HL-60 (cell line): ENCODE measurements around the gene PRDM7.

Source experiments
- DNase-seq, 2 experiments: peaks; one replicate each; pipeline ENCODE4 v3.0.0-alpha.2; 2010 to 2020; ENCODE audit warnings: low read depth in 1 of 2, low spot score in 1 of 2
- H3K27ac ChIP-seq: fragments of 250-450 bp; sonication (Bioruptor Pico); replicated peaks from 2 replicates; pipeline ENCODE4 v1.5.1; 2020; ENCODE audit warnings: mild to moderate bottlenecking, moderate library complexity
- H3K27me3 ChIP-seq: fragments of 250-450 bp; sonication (Bioruptor Pico); 2 replicates; pipeline ENCODE4 v1.5.1; 2021; ENCODE audit warnings: mild to moderate bottlenecking, moderate library complexity; ENCODE audit not compliant: insufficient read depth, poor library complexity, severe bottlenecking
- H3K4me3 ChIP-seq: replicated peaks from 2 replicates; pipeline ENCODE4 v1.5.1; 2011; ENCODE audit warnings: mild to moderate bottlenecking, control low read depth, low read length; ENCODE audit not compliant: insufficient read depth
- GABPA ChIP-seq: IDR thresholded peaks from 2 replicates; pipeline ENCODE4 v1.6.1; 2012; ENCODE audit warnings: low read depth
- POLR2AphosphoS5 ChIP-seq: IDR thresholded peaks from 2 replicates; pipeline ENCODE4 v1.6.1; 2012; ENCODE audit warnings: low read depth
- SPI1 ChIP-seq: IDR thresholded peaks from 2 replicates; pipeline ENCODE4 v1.6.1; 2012; ENCODE audit warnings: low read depth, mild to moderate bottlenecking, borderline replicate concordance
- TF ChIP-seq, protein P1 (sequence below): IDR thresholded peaks from one replicate; pipeline ENCODE4 v1.5.1; 2011; ENCODE audit warnings: low read length, control low read depth, inconsistent platforms; ENCODE audit not compliant: insufficient read depth
- TF ChIP-seq, protein P2 (sequence below): IDR thresholded peaks from 2 replicates; pipeline ENCODE4 v1.6.1; 2012; ENCODE audit warnings: low read depth; ENCODE audit not compliant: insufficient replicate concordance

PRDM7 gene

DNA sequence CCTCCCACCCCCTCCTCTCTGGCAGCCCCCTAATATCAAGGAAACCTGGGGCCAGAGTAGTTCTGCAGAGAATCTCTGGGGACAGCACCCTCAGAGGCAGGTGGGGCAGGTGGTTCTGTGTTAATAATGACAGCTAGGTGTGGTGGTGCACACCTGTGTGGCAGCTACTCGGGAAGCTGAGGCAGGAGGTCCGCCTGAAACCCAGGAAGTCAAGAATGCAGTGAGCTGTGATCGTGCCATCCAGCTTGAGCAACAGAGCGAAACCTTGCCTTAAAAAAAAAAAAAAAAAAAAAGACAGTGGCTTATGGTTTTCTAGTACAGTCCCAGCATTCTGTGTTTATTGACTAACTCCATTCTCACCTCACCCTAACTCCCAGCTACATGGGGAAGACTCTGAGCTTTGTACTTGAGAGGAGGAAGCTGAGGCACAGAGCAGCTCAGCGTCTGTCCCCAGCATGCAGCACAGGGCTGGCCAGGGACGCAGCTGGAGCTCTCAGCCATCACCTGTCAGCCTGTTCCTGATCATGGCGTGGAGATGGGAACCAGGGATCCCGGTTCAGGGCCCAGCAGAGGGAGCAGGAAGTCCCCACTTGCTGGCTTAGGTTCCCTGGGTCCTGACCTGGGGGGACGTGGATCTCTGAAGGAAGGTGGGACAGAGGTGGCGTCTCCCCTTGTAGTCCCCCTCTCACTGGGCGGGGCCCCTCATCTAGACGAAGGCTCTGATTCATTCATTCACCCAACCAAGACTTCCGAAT, 64.0 kb downstream of the PRDM7 start:
- Histone ChIP-seq H3K27me3 (no peaks in the 10 kb centered on the region), H3K4me3 (no peak overlapping the region), H3K27ac (no peak overlapping the region)
- no peak for DNase-seq
- TF ChIP-seq, protein P1, sequence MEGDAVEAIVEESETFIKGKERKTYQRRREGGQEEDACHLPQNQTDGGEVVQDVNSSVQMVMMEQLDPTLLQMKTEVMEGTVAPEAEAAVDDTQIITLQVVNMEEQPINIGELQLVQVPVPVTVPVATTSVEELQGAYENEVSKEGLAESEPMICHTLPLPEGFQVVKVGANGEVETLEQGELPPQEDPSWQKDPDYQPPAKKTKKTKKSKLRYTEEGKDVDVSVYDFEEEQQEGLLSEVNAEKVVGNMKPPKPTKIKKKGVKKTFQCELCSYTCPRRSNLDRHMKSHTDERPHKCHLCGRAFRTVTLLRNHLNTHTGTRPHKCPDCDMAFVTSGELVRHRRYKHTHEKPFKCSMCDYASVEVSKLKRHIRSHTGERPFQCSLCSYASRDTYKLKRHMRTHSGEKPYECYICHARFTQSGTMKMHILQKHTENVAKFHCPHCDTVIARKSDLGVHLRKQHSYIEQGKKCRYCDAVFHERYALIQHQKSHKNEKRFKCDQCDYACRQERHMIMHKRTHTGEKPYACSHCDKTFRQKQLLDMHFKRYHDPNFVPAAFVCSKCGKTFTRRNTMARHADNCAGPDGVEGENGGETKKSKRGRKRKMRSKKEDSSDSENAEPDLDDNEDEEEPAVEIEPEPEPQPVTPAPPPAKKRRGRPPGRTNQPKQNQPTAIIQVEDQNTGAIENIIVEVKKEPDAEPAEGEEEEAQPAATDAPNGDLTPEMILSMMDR = no peak
- TF ChIP-seq SPI1 = no peak
- TF ChIP-seq GABPA = no peak
- TF ChIP-seq, protein P2, sequence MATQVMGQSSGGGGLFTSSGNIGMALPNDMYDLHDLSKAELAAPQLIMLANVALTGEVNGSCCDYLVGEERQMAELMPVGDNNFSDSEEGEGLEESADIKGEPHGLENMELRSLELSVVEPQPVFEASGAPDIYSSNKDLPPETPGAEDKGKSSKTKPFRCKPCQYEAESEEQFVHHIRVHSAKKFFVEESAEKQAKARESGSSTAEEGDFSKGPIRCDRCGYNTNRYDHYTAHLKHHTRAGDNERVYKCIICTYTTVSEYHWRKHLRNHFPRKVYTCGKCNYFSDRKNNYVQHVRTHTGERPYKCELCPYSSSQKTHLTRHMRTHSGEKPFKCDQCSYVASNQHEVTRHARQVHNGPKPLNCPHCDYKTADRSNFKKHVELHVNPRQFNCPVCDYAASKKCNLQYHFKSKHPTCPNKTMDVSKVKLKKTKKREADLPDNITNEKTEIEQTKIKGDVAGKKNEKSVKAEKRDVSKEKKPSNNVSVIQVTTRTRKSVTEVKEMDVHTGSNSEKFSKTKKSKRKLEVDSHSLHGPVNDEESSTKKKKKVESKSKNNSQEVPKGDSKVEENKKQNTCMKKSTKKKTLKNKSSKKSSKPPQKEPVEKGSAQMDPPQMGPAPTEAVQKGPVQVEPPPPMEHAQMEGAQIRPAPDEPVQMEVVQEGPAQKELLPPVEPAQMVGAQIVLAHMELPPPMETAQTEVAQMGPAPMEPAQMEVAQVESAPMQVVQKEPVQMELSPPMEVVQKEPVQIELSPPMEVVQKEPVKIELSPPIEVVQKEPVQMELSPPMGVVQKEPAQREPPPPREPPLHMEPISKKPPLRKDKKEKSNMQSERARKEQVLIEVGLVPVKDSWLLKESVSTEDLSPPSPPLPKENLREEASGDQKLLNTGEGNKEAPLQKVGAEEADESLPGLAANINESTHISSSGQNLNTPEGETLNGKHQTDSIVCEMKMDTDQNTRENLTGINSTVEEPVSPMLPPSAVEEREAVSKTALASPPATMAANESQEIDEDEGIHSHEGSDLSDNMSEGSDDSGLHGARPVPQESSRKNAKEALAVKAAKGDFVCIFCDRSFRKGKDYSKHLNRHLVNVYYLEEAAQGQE = no peak
- TF ChIP-seq POLR2AphosphoS5 = no peak

DNA sequence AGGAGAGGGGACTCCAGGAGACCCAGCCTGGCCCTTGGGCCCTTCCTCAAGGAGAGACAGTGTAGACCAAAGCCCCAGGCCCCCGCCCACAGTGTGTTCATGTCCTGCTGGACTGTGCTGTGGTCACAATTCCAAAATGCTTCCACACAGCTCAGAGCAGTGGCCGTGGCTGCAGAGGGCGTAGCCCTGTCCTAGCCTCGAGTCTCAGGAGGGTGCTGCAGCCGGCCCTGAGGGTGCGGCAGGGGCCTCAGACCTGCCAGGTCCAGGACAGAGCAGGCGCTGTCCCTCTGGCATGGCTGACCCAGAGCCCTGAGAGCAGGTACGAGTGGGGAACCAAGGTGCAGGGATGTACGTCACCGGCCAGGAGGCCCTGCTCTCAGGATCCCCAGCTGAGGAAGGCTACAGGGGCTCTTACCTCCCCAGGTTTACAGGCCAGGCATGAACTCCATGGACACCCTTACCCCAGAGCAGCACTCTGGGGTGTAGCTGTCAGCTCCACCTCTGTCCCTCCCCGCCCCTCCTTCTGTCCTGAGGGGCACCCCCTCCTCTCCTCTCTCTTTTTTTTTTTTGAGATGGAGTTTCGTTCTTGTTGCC, 65.1 kb downstream of the PRDM7 start:
- no peak overlapping the region for H3K4me3 ChIP-seq
- TF ChIP-seq, protein P1 = no peak
- no peak for TF ChIP-seq GABPA
- TF ChIP-seq, protein P2 = no peak
- TF ChIP-seq POLR2AphosphoS5 = no peak
- TF ChIP-seq SPI1 = no peak
- no peaks in the 10 kb centered on the region for H3K27me3 ChIP-seq
- DNase-seq = no peak
- H3K27ac ChIP-seq = no peak overlapping the region

DNA sequence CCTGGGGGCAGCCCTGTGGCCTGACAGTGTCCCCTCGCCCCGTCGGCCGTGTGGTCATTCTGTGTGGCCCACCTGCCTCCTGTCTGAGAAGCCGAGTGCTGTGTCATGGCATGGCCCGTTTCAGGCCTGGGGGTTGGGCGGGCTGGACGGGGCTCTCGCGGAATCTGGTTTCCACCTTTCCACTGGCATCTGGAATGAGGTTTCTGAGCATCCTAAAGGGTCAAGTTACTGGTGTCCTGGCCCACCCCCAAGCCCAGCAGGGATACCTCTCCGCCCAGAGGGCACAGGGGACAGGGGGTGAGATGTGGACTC, 65.7 kb downstream of the PRDM7 start:
- Histone ChIP-seq H3K4me3 (no peak overlapping the region), H3K27ac (no peak overlapping the region), H3K27me3 (no peaks in the 10 kb centered on the region)
- TF ChIP-seq SPI1 = no peak
- TF ChIP-seq, protein P2 = no peak
- TF ChIP-seq POLR2AphosphoS5 = no peak
- no peak for TF ChIP-seq GABPA
- TF ChIP-seq, protein P1 = no peak
- DNase-seq = no peak
